ENCODE measurements around the gene METTL2A. TPM values are rescaled to one million over a fixed set of nuclear protein-coding genes. Genes with fewer than 3 reads are reported as not detected.

The METTL2A gene
- total and polyA plus RNA-seq, 10 of the 15 experiments (the other 5 are each of a cell fraction or from before 2014, with no cell fraction given), result 19.7 to 34.0 (median 25.3) TPM

- H3K9ac ChIP-seq (ENCODE audit: control insufficient read depth, insufficient read depth, low read length), result peak within 1 kb of the TSS; percentile 83
- ChIA-PET SMC1A (ENCODE audit: uncharacterized antibody, unreplicated experiment) (no interaction called here), POLR2A (no interaction called here), CTCF (no interaction called here), RAD21 (ENCODE audit: unreplicated experiment) (no interaction called here)
- ATAC-seq (peak; percentile 87), FAIRE-seq (no peak), DNase-seq (ENCODE audit: low read depth, low spot score) (no peak)
- peak within 1 kb of the TSS; percentile 29 for H2AFZ ChIP-seq (ENCODE audit: control insufficient read depth, low read depth, low read length)
- H3K36me3 ChIP-seq (ENCODE audit: control insufficient read depth in 2 of 2, insufficient read depth in 2 of 2, low read length in 1 of 2), result no peaks in the 10 kb centered on the region
- peak within 1 kb of the TSS; percentile 72 for H3K4me2 ChIP-seq (ENCODE audit: control insufficient read depth, insufficient read depth)
- TF ChIP-seq NR2C1 (IDR thresholded peaks at IDR 0.05), result 0 out of 2 replicates have a peak, but pooled peaks have one; percentile 7
- TF ChIP-seq TAF1 (IDR thresholded peaks at IDR 0.05; ENCODE audit: borderline replicate concordance, low read depth, low read length), result peak; percentile 61; the same call in 1 of the 2 replicates
- TF ChIP-seq BCL11A (IDR thresholded peaks at IDR 0.05; ENCODE audit: low read depth, low read length), result no peak
- TF ChIP-seq POLR2A (IDR thresholded peaks at IDR 0.05; ENCODE audit: low read depth, low read length), result peak; percentile 81
- TF ChIP-seq BHLHE40 (IDR thresholded peaks at IDR 0.05; ENCODE audit: borderline replicate concordance in 1 of 2, low read depth in 2 of 2, low read length in 1 of 2), result peak in 1 of 2 experiments; percentile 13; a peak in 1 of 4 replicates
- TF ChIP-seq YY1 (IDR thresholded peaks at IDR 0.05; ENCODE audit: low read depth, low read length), result peak; percentile 22; the same call in 1 of the 2 replicates
- peak; percentile 44; the same call in 1 of the 2 replicates for TF ChIP-seq POLR2AphosphoS5 (IDR thresholded peaks at IDR 0.05; ENCODE audit: low read length)
- TF ChIP-seq POU2F2 (IDR thresholded peaks at IDR 0.05; ENCODE audit: borderline replicate concordance, low read depth, low read length), result peak; percentile 29; the same call in 1 of the 3 replicates
- no peak for TF ChIP-seq SKIL (IDR thresholded peaks at IDR 0.05; ENCODE audit: low read depth, poor library complexity, severe bottlenecking)
- TF ChIP-seq CREB1 (IDR thresholded peaks at IDR 0.05; ENCODE audit: low read depth), result 0 out of 2 replicates have a peak, but pooled peaks have one; percentile 11
- no peaks in the 10 kb centered on the region for H3K27me3 ChIP-seq (replicated peaks in 1 of 2; ENCODE audit: control insufficient read depth in 2 of 2, insufficient read depth in 2 of 2, low read length in 1 of 2)
- intact Hi-C loops (cut with micrococcal nuclease; ENCODE audit: unreplicated experiment), result no loop called here
- H4K20me1 ChIP-seq (ENCODE audit: control insufficient read depth, insufficient read depth), result no peaks in the 10 kb centered on the region
- H3K4me1 ChIP-seq (ENCODE audit: control insufficient read depth, insufficient read depth, low read length), result peaks cover 4% of the 10 kb centered on the region
- WGBS (ENCODE audit: insufficient coverage, insufficient replicate concordance, low lambda C conversion rate, missing lambda C conversion rate), result 0% methylated on average over 11 of the region's 59 CpGs
- BruUV-seq (replicated peaks), result no TSS peak
- H3K79me2 ChIP-seq (ENCODE audit: control insufficient read depth, insufficient read depth, low read length), result peaks cover 48% of the 10 kb centered on the region
- in situ Hi-C loops (cut with MboI), result no loop called here
- peak within 1 kb of the TSS; percentile 86 for H3K4me3 ChIP-seq
- no peaks in the 10 kb centered on the region for H3K9me3 ChIP-seq (replicated peaks; ENCODE audit: control insufficient read depth, insufficient read depth, low read length)
- H3K27ac ChIP-seq (ENCODE audit: control insufficient read depth, insufficient read depth), result peak within 1 kb of the TSS; percentile 72
Observed at GRCh38 chr17:62478424-62478879, 54.8 kb downstream of the METTL2A start, which contains the start of gene TLK2. TLK2 (plus strand) TSS chr17:62478825; CDS start chr17:62481126, 2,301 bp downstream.

All from GM12878 (cell line).